Glutamatergic neuron (in vitro differentiated cells): ENCODE results near the gene SLC5A6. TPM values are rescaled to one million over a fixed set of nuclear protein-coding genes. Genes with fewer than 3 reads are reported as not detected.

Experiments
- DNase-seq: peaks from one replicate; pipeline ENCODE4 v3.0.0; 2022
- H3K27ac Mint-ChIP-seq: one replicate; pipeline ENCODE4 v1.8.0; 2020; ENCODE audit warnings: mild to moderate bottlenecking, mixed read lengths, inconsistent platforms; ENCODE audit not compliant: unreplicated experiment
- H3K27me3 Mint-ChIP-seq: one replicate; pipeline ENCODE4 v1.8.0; 2020; ENCODE audit warnings: mild to moderate bottlenecking, moderate library complexity, mixed read lengths, inconsistent platforms; ENCODE audit not compliant: unreplicated experiment
- H3K36me3 Mint-ChIP-seq: one replicate; pipeline ENCODE4 v1.8.0; 2020; ENCODE audit warnings: mild to moderate bottlenecking, mixed read lengths, inconsistent platforms; ENCODE audit not compliant: unreplicated experiment
- H3K4me1 Mint-ChIP-seq: one replicate; pipeline ENCODE4 v1.8.0; 2020; ENCODE audit warnings: mild to moderate bottlenecking, low read depth, mixed read lengths, inconsistent platforms; ENCODE audit not compliant: unreplicated experiment
- H3K4me3 Mint-ChIP-seq: one replicate; pipeline ENCODE4 v1.8.0; 2020; ENCODE audit warnings: mild to moderate bottlenecking, mixed read lengths, inconsistent platforms; ENCODE audit not compliant: unreplicated experiment
- H3K9me3 Mint-ChIP-seq: one replicate; pipeline ENCODE4 v1.8.0; 2020; ENCODE audit warnings: mild to moderate bottlenecking, moderate library complexity, mixed read lengths, inconsistent platforms; ENCODE audit not compliant: unreplicated experiment
- total RNA-seq: library from RNA; stranded (reverse); fragmentation: NEBNext Ultra II Directional; extraction: Animal tissue kit (Norgen Biotek cat#: 25700); gene quantifications from one replicate; pipeline ENCODE4 v1.2.1, GENCODE V29; 2021; ENCODE audit not compliant: unreplicated experiment
- TF ChIP-seq, protein P1 (sequence below): fragments of 200-600 bp; sonication (generic); IDR thresholded peaks from one replicate; pipeline ENCODE4 v1.5.0; 2021; ENCODE audit not compliant: partially characterized antibody, unreplicated experiment

Gene SLC5A6
- total RNA-seq, 1 donor from 2014 or later = 40.0 TPM

DNA sequence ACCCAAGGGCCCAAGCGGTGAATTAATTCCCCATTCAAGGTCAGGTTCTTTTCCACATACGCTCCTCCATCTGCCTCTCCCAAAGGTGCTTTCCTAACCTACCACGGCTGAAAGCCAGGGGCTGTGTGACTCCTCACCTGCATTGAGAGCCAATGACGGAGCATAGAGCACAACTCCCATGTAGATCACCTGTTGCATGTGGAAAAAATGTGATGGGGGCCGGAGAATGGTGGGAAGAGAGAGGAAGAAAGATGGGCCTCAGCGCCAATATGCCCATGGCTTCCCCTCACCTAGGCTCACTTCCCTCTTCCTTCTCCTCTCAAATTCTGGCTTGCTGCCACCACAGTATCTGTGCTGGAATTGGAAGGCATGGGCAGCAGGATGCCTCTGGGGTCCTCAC lies 5.7 kb downstream of the SLC5A6 start:
- Mint-ChIP-seq H3K4me1 (no peaks in the 10 kb centered on the region), H3K27me3 (no peaks in the 10 kb centered on the region), H3K9me3 (peaks cover 4% of the 10 kb centered on the region), H3K4me3 (no peak overlapping the region), H3K36me3 (no peaks in the 10 kb centered on the region), H3K27ac (no peak overlapping the region)
- TF ChIP-seq, protein P1, sequence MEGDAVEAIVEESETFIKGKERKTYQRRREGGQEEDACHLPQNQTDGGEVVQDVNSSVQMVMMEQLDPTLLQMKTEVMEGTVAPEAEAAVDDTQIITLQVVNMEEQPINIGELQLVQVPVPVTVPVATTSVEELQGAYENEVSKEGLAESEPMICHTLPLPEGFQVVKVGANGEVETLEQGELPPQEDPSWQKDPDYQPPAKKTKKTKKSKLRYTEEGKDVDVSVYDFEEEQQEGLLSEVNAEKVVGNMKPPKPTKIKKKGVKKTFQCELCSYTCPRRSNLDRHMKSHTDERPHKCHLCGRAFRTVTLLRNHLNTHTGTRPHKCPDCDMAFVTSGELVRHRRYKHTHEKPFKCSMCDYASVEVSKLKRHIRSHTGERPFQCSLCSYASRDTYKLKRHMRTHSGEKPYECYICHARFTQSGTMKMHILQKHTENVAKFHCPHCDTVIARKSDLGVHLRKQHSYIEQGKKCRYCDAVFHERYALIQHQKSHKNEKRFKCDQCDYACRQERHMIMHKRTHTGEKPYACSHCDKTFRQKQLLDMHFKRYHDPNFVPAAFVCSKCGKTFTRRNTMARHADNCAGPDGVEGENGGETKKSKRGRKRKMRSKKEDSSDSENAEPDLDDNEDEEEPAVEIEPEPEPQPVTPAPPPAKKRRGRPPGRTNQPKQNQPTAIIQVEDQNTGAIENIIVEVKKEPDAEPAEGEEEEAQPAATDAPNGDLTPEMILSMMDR = no peak
- DNase-seq = no peak

GRCh38 chr2:27205206-27205605 lies 6.9 kb downstream of the SLC5A6 start:
- Mint-ChIP-seq H3K9me3 (peaks cover 4% of the 10 kb centered on the region), H3K4me1 (no peaks in the 10 kb centered on the region), H3K27me3 (no peaks in the 10 kb centered on the region), H3K27ac (no peak overlapping the region), H3K36me3 (no peaks in the 10 kb centered on the region), H3K4me3 (no peak overlapping the region)
- TF ChIP-seq, protein P1 = no peak
- no peak for DNase-seq

DNA sequence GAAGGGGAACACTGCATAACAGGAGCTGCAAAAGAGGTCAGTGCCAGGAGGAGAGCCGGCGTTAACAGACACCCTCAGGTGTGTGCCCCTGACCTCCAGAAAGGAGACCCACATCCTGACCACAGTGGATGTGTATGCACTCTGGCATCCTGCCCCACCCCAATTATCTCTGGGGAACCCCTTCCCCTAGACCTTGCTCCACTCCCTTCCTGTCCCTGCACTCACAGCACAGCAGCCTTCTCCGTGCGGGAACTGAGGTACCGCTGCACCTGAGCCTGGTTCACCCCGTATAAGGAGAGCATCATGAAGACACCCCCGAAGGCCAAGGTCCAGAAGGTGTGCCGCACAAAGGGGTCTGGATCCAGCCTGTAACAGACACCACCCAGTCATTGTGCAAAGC lies 7.5 kb downstream of the SLC5A6 start:
- Mint-ChIP-seq H3K27me3 (peaks cover 3% of the 10 kb centered on the region), H3K4me3 (no peak overlapping the region), H3K36me3 (no peaks in the 10 kb centered on the region), H3K9me3 (peaks cover 4% of the 10 kb centered on the region), H3K4me1 (peaks cover 3% of the 10 kb centered on the region), H3K27ac (no peak overlapping the region)
- TF ChIP-seq, protein P1 = no peak
- no peak for DNase-seq

DNA sequence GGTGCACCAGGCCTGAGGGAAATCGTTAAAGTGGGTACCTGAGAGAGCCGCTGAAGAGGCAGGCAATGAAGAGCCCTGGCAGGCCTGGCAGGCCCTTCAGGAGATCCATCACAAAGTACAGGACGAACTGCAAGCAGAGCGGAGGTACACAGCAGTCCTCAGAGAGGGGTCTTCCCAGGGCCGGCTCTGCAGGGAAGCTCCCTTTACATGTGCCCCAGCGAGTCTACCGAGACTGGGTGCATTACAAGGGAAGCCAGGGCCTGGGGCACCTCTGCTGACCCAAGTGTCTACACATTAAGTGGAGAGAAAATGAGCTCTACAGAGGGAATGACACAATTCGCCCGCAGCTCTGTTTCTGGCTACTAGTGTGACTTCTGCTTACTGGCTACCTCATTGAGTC lies 8.3 kb downstream of the SLC5A6 start:
- H3K27ac Mint-ChIP-seq = no peak overlapping the region
- DNase-seq = no peak
- H3K4me3 Mint-ChIP-seq = no peak overlapping the region
- peaks cover 7% of the 10 kb centered on the region for H3K4me1 Mint-ChIP-seq
- H3K27me3 Mint-ChIP-seq = peaks cover 5% of the 10 kb centered on the region
- no peaks in the 10 kb centered on the region for H3K36me3 Mint-ChIP-seq
- peaks cover 4% of the 10 kb centered on the region for H3K9me3 Mint-ChIP-seq
- TF ChIP-seq, protein P1 = no peak

- H3K36me3 Mint-ChIP-seq = no peaks in the 10 kb centered on the region
- no peak overlapping the region for H3K27ac Mint-ChIP-seq
- peaks cover 5% of the 10 kb centered on the region for H3K27me3 Mint-ChIP-seq
- TF ChIP-seq, protein P1 = no peak
- H3K9me3 Mint-ChIP-seq = peaks cover 4% of the 10 kb centered on the region
- peaks cover 7% of the 10 kb centered on the region for H3K4me1 Mint-ChIP-seq
- H3K4me3 Mint-ChIP-seq = no peak overlapping the region
- no peak for DNase-seq
These were observed 9.2 kb downstream of the SLC5A6 start for GRCh38 chr2:27202854-27203253.
